ENCODE data around the gene CA9. TPM values are rescaled to one million over a fixed set of nuclear protein-coding genes. Genes with fewer than 3 reads are reported as not detected.

CA9 gene
- total and polyA plus RNA-seq, 9 of the 15 experiments (the other 6 are each of a cell fraction or from before 2014, with no cell fraction given) = 0.15 to 10.6 (median 0.60) TPM; not detected in 4

GRCh38 chr9:35664531-35665470 is 8.9 kb upstream of the CA9 start, which contains the start of gene ARHGEF39 (continued):
- TF ChIP-seq ZBTB11 (CRISPR knock-in tag; IDR thresholded peaks at IDR 0.05) = peak in 1 of 3 experiments; percentile 41; a peak in 1 of 6 replicates
- no peak for TF ChIP-seq HEY1 (CRISPR knock-in tag; IDR thresholded peaks at IDR 0.05; ENCODE audit: borderline replicate concordance)
- no peak for TF ChIP-seq SMARCA5 (IDR thresholded peaks at IDR 0.05)
- TF ChIP-seq ZNF23 (CRISPR knock-in tag; IDR thresholded peaks at IDR 0.05) = no peak
- TF ChIP-seq VEZF1 (CRISPR knock-in tag; IDR thresholded peaks at IDR 0.05) = peak; percentile 91
- TF ChIP-seq, protein P1, sequence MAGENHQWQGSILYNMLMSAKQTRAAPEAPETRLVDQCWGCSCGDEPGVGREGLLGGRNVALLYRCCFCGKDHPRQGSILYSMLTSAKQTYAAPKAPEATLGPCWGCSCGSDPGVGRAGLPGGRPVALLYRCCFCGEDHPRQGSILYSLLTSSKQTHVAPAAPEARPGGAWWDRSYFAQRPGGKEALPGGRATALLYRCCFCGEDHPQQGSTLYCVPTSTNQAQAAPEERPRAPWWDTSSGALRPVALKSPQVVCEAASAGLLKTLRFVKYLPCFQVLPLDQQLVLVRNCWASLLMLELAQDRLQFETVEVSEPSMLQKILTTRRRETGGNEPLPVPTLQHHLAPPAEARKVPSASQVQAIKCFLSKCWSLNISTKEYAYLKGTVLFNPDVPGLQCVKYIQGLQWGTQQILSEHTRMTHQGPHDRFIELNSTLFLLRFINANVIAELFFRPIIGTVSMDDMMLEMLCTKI (IDR thresholded peaks at IDR 0.05; ENCODE audit: partially characterized antibody) = no peak
- TF ChIP-seq ARHGAP35 (IDR thresholded peaks at IDR 0.05; ENCODE audit: partially characterized antibody) = no peak
- TF ChIP-seq POLR2A (conservative IDR thresholded peaks at IDR 0.05) = peak; percentile 83
- no peak for TF ChIP-seq SMARCE1 (IDR thresholded peaks at IDR 0.05)
- no peak for TF ChIP-seq LARP7 (IDR thresholded peaks at IDR 0.05)
- no peak for TF ChIP-seq ZNF263 (CRISPR knock-in tag; IDR thresholded peaks at IDR 0.05; ENCODE audit: borderline replicate concordance)
- no peak for TF ChIP-seq DACH1 (IDR thresholded peaks at IDR 0.05; ENCODE audit: partially characterized antibody)
- peak; percentile 75; the same call in 1 of the 2 replicates for TF ChIP-seq ZBTB7A (IDR thresholded peaks at IDR 0.05; ENCODE audit: borderline replicate concordance, control insufficient read depth, low read depth, low read length)
- 0 out of 2 replicates have a peak, but pooled peaks have one; percentile 49 for TF ChIP-seq E2F3 (CRISPR knock-in tag; IDR thresholded peaks at IDR 0.05)

Measured in K562 (cell line).